Left ventricle myocardium inferior (tissue), 1 donor: ENCODE data around the gene PDRG1. TPM values are rescaled to one million over a fixed set of nuclear protein-coding genes. Genes with fewer than 3 reads are reported as not detected.
A peak's percentile ranks its signal among the peaks of the same experiment; 100 is the strongest.

ENCODE experiments used
- DNase-seq: peaks from one replicate; pipeline ENCODE4 v3.0.0-alpha.2; 2020
- H3K27ac ChIP-seq: fragments of 200-600 bp; replicated peaks from 2 replicates; pipeline ENCODE4 v1.8.0; 2021
- H3K27me3 ChIP-seq: fragments of 200-600 bp; 2 replicates; pipeline ENCODE4 v1.8.0; 2021; ENCODE audit warnings: low read depth
- H3K36me3 ChIP-seq: fragments of 200-600 bp; 2 replicates; pipeline ENCODE4 v1.8.0; 2021
- H3K4me1 ChIP-seq: fragments of 200-600 bp; 2 replicates; pipeline ENCODE4 v1.8.0; 2021
- H3K4me3 ChIP-seq: fragments of 200-600 bp; 2 replicates; pipeline ENCODE4 v1.8.0; 2021; ENCODE audit warnings: mild to moderate bottlenecking, moderate library complexity
- H3K9me3 ChIP-seq: fragments of 200-600 bp; replicated peaks from 2 replicates; pipeline ENCODE4 v1.8.0; 2021
- CTCF ChIP-seq: fragments of 200-600 bp; IDR thresholded peaks from 2 replicates; pipeline ENCODE4 v1.8.0; 2021; ENCODE audit warnings: antibody characterized with exemption, mild to moderate bottlenecking, borderline replicate concordance
- intact Hi-C: fragments of 100-400 bp; cut with micrococcal nuclease; formaldehyde crosslinking; loops from one replicate; pipeline ENCODE4 v1.11.0; 2022
- total RNA-seq: library from RNA; stranded (reverse); fragmentation: NEBNext Ultra II Directional; extraction: Animal tissue kit (Norgen Biotek cat#: 25700); gene quantifications from one replicate; pipeline ENCODE4 v1.2.1, GENCODE V29; 2021
- donor health status: DM: no; HTN: yes; CAD: no; lungs with severe emphysema.

The PDRG1 gene
- total RNA-seq, 1 donor from 2014 or later = 10.4 TPM

GRCh38 chr20:31903627-31904386, 48.0 kb downstream of the PDRG1 start:
- no peaks in the 10 kb centered on the region for H3K27me3 ChIP-seq
- H3K9me3 ChIP-seq = no peaks in the 10 kb centered on the region
- no peak overlapping the region for H3K27ac ChIP-seq
- no peaks in the 10 kb centered on the region for H3K36me3 ChIP-seq
- DNase-seq = no peak
- no peaks in the 10 kb centered on the region for H3K4me1 ChIP-seq
- TF ChIP-seq CTCF = no peak
- H3K4me3 ChIP-seq = no peak overlapping the region
- intact Hi-C loops = no loop called here

GRCh38 chr20:31901615-31902014, 50.2 kb downstream of the PDRG1 start:
- H3K27ac ChIP-seq = no peak overlapping the region
- no peaks in the 10 kb centered on the region for H3K4me1 ChIP-seq
- intact Hi-C loops = no loop called here
- no peaks in the 10 kb centered on the region for H3K27me3 ChIP-seq
- DNase-seq = no peak
- H3K9me3 ChIP-seq = no peaks in the 10 kb centered on the region
- no peaks in the 10 kb centered on the region for H3K36me3 ChIP-seq
- H3K4me3 ChIP-seq = no peak overlapping the region
- TF ChIP-seq CTCF = no peak

GRCh38 chr20:31897541-31897940, 54.3 kb downstream of the PDRG1 start:
- no peak overlapping the region for H3K4me3 ChIP-seq
- TF ChIP-seq CTCF = no peak
- DNase-seq = no peak
- no peaks in the 10 kb centered on the region for H3K27me3 ChIP-seq
- intact Hi-C loops = no loop called here
- no peaks in the 10 kb centered on the region for H3K36me3 ChIP-seq
- no peaks in the 10 kb centered on the region for H3K9me3 ChIP-seq
- H3K4me1 ChIP-seq = peaks cover 6% of the 10 kb centered on the region
- no peak overlapping the region for H3K27ac ChIP-seq

GRCh38 chr20:31896049-31896448, 55.8 kb downstream of the PDRG1 start:
- Histone ChIP-seq H3K9me3 (no peaks in the 10 kb centered on the region), H3K36me3 (no peaks in the 10 kb centered on the region), H3K4me3 (no peak overlapping the region), H3K4me1 (peaks cover 6% of the 10 kb centered on the region), H3K27me3 (no peaks in the 10 kb centered on the region), H3K27ac (no peak overlapping the region)
- intact Hi-C loops = no loop called here
- DNase-seq = no peak
- TF ChIP-seq CTCF = no peak

- no peaks in the 10 kb centered on the region for H3K9me3 ChIP-seq
- peak; percentile 29 for DNase-seq
- peak overlapping the region; percentile 48 for H3K27ac ChIP-seq
- peaks cover 6% of the 10 kb centered on the region for H3K4me1 ChIP-seq
- intact Hi-C loops = no loop called here
- TF ChIP-seq CTCF = peak; percentile 23
- no peaks in the 10 kb centered on the region for H3K36me3 ChIP-seq
- H3K27me3 ChIP-seq = no peaks in the 10 kb centered on the region
- H3K4me3 ChIP-seq = no peak overlapping the region
Measured at GRCh38 chr20:31894980-31895675, 56.7 kb downstream of the PDRG1 start.

Other genes with a start within 250 kb of the PDRG1 start
- gene BCL2L1, start 229.2 kb downstream of the PDRG1 start, total RNA-seq = 53.2 TPM
- 0.71 TPM for gene TPX2, start 212.8 kb downstream of the PDRG1 start, total RNA-seq
- 0.25 TPM for gene MYLK2, start 132.7 kb downstream of the PDRG1 start, total RNA-seq
- 1.6 TPM for gene FOXS1, start 106.4 kb downstream of the PDRG1 start, total RNA-seq
- gene DUSP15, start 81.5 kb downstream of the PDRG1 start, total RNA-seq = 5.1 TPM
- gene TTLL9, start 81.4 kb downstream of the PDRG1 start, total RNA-seq = 0.05 TPM
- not detected for gene XKR7, start 16.1 kb upstream of the PDRG1 start, total RNA-seq
- 7.5 TPM for gene CCM2L, start 58.4 kb upstream of the PDRG1 start, total RNA-seq
- gene HCK, start 100.2 kb upstream of the PDRG1 start, total RNA-seq = 4.3 TPM
- gene TM9SF4, start 157.7 kb upstream of the PDRG1 start, total RNA-seq = 27.0 TPM